ENCODE data around the gene SMYD4.
"Not testable (repeated sequence)": the region's sequence is repeated elsewhere in the genome, so short reads cannot be mapped to it uniquely, and the experiment has no call there.

The SMYD4 gene

GRCh38 chr17:1753767-1754429 lies 75.8 kb downstream of the SMYD4 start:
- no peak for DNase-seq

DNA sequence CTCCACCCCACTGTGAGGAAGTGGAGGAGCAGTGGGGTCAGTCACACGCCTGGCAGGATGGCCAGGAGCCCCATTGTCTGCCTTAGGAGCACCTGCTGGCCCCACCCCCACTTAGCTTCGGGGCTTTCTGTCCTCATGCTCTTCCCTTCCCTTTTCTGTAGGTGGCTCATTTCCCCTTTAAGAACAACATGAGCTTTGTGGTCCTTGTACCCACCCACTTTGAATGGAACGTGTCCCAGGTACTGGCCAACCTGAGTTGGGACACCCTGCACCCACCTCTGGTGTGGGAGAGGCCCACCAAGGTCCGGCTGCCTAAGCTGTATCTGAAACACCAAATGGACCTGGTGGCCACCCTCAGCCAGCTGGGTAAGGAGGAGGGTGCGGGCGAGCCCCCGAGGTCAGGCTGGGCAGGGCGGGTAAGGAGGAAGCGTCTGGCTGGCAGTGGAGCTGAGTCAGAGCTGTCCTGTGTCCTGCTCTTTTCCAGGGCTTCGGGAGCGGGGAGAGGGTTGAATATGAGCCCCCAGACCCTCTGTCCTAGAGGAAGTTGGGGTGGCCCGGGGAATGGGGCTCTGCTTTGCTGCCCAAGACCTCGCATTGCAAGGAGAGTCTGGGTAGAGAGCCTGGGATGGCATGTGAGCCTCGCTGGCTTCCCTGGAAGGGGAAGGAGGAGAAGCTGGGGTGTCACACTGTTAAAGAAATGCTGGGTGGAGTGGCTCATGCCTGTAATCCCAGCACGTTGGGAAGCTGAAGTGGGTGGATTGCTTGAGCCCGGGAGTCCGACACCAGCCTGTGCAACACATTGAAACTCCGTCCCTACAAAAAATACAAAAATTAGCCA lies 77.1 kb downstream of the SMYD4 start:
- peak; percentile 31 for DNase-seq

- no peak for DNase-seq
Measured at GRCh38 chr17:1750628-1751027, 79.1 kb downstream of the SMYD4 start.

DNA sequence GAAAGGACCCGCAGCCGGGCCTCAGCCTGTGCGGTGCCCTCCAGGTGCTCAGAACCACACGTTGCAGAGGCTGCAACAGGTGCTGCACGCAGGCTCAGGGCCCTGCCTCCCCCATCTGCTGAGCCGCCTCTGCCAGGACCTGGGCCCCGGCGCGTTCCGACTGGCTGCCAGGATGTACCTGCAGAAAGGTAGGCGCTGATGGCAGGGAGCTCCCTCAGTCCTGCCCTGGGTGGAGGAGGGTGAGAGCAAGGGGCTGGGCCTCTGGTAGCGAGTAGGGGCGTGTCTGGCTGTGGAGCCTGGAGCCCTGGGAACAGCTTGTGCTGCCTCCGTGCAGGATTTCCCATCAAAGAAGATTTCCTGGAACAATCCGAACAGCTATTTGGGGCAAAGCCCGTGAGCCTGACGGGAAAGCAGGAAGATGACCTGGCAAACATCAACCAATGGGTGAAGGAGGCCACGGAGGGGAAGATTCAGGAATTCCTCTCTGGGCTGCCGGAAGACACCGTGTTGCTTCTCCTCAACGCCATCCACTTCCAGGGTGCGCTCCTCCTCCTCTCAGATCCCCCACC lies 82.6 kb downstream of the SMYD4 start:
- DNase-seq = no peak

DNA sequence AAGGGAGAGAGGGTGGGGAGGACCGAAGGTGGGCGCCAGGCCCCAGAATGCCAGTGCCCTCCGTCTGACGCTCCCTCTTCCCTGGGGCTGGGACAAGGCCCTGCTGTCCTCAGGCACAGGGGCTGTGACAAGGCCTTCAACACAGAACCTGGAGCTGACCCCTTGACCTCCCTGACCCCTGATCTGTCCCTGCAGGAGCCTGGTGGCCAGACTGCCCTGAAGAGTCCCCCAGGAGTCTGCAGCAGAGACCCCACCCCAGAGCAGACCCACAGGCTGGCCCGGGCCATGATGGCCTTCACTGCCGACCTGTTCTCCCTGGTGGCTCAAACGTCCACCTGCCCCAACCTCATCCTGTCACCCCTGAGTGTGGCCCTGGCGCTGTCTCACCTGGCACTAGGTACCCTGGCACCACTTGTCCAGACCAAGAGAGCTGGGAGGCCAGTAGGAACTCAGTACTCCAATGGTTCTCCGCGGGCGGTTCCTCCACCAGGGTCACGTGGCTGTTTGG lies 84.1 kb downstream of the SMYD4 start:
- no peak for DNase-seq

DNA sequence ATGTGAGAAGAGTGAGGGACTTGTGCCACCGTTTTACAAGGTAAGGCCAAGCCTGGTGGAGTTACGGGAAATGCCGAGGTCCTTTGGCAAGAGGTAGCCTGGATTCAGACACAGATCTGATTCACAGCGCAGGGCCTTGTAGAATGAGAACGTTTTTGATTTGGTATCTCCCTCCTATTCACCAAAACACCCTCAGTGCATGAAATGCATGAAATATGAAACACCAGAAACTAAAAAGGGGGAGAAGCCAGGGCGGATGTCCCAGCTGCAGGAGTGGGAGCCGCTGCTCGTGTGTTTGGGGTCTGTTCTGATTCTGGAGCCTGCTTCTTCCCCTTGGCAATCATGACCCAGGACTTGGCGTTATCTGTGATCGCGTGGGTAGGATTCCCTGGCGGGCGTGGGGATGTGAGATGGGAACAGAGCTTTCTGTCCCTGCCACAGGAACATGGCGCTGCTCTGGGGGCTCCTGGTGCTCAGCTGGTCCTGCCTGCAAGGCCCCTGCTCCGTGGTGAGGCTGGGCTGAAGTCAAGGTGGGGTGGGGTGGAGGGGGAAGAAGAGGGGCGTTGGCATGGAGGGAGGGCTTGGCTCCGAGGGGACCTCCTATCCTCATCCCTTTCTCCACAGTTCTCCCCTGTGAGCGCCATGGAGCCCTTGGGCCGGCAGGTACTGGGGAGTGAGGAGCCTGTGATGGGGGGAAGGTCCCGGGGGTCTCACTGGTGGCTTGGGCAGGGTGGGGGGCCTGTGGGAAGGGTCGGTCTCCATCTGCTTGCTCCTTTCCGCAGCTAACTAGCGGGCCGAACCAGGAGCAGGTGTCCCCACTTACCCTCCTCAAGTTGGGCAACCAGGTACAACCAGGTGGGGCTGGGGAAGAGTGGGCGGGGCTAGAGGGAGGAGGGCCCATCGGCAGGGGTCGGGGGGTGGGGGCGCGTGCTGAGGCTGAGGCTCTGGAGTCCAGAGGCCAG lies 84.9 kb downstream of the SMYD4 start:
- no peak for DNase-seq

- no peak for DNase-seq
Measured at GRCh38 chr17:1743088-1743439, 86.6 kb downstream of the SMYD4 start.

DNA sequence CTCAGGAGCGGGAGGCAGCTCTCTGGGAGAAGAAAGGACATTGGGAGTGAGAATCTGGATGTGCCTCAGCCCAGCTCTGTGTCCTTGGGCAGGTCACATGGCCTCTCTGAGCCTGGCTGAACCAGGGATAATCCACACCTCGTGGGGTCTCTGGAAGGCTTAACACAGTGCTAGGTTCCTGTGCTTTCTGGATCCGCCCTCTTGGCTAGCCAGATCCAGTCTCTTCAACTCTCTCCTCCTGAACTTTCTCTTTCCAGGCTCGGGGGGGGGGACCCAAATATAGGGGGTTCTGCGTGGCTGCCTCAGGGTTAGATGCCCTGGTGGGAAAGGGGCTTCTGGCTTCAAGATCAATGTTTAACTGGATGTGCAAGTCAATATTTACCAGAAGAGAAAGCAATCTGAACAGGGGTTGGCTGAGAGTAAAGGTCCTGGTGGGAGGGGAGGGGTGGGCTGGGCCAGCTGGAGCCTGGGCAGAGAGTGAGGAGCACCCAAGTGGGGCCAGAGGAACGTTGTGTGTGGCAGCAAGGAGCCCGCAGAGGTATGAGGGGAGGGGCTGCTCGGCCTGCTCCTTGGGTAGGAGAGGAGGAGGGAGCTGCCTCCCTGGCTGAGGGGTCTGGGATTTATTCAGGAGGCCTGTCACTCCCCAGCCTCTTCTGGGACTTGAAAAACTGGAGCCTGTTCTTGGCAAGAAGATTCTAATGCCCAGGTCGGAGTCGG lies 87.2 kb downstream of the SMYD4 start, which contains the start of gene SERPINF2:
Gene SERPINF2 (plus strand): TSS at position 501 of the 717 bp plus-strand sequence. CDS start 2,125 bp downstream, outside the sequence.
- no peak for DNase-seq

DNA sequence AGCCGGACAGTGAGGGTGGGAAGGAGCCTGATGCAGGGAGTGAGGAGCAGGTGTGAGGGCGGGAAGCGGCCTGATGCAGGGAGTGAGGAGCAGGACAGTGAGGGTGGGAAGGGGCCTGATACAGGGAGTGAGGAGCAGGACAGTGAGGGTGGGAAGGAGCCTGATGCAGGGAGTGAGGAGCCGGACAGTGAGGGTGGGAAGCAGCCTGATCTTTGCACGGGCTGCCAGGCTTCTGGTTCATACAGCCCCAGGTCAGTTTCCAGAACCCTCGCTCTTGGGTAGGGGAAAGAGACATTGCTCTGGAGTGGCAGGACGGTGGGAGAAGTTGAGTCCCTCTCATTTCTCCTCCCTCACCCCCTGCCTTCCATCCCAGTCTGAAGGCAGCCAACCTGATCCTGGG lies 87.8 kb downstream of the SMYD4 start:
- DNase-seq = not testable (repeated sequence)

DNA sequence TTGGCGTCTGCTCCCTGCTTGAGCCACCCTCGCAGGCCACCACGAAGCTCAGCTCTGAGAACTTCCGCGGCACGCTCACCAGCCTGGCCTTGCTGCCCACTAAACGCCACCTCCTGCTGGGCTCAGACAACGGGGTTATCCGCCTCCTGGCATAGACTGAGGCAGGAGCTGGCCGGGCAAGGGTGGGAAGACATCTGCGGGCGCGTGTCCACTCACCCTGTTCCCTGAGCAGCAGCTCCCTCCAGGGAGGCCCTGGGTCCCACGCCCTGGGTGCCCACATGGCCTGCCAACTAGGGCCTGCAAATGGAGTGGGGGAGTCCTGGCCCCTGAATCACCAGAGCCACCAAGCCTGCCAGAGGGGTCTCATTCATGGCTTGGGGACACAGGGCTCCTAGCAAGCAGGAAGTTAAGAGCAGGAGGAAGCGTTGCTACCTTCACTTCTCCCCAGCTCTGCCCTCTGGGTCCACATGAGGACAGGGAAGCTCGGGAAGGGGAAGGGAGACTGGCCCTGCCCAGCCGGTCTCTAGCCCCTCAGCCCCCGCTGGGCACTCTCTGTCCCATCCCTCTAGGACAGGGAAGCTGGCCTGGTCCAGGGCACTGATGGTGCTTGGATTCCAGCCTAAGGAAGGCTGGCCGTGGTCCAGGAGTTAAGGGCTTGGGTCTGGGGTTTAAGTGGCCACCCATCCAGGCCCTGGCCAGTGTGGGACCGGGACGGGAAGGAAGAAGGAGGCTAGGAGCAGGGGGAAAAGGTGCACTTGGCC lies 92.0 kb downstream of the SMYD4 start:
- no peak for DNase-seq

- peak; percentile 68 for DNase-seq
Measured at GRCh38 chr17:1736348-1737281, 93.1 kb downstream of the SMYD4 start.

GRCh38 chr17:1735834-1736347 lies 93.8 kb downstream of the SMYD4 start:
- no peak for DNase-seq

- no peak for DNase-seq
Measured at GRCh38 chr17:1735418-1735817, 94.3 kb downstream of the SMYD4 start.

GRCh38 chr17:1733759-1734158 lies 95.9 kb downstream of the SMYD4 start:
- DNase-seq = no peak

DNA sequence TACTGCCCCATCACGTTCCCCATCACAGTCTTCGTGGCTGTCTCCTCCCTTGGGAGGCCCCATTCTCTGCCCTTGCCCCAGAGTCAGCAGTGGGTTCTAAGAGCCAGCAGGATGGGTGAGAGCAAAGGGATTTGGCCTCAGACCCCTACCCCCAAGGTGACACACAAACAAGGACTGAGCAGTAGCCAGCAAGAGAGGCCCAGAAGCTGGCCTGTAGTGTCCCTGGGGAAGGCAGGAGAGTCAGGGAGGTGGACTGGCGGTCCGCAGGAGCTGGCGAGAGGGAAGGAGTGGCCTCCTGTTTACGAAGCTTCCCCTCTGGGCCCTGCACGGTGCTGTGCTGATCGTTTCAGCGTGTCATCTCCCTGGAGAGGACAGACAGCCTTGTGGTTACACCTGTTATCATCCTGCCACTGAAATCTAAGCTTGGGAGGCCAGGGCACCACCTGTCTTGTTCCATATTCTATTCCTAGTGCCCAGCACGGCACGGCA lies 96.8 kb downstream of the SMYD4 start:
- no peak for DNase-seq

DNA sequence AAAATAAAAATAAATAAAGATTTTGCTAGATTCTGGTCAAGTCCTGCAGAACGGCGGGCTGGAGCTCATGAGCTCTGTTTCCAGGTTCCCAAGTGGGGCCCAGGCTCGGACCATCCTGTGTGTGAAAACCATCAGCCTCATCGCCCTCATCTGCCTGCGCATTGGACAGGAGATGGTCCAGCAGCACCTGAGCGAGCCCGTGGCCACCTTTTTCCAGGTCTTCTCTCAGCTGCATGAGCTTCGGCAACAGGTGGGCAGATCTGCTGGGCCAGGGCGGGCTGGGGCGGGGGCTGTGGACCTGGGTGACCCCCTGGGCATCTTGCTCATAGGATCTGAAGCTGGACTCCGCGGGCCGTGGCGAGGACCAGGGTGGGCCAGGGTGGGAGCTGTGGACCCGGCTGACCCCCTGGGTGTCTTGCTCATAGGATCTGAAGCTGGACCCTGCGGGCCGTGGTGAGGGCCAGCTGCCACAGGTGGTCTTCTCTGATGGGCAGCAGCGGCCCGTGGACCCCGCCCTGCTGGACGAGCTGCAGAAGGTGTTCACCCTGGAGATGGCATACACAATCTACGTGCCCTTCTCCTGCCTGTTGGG lies 97.4 kb downstream of the SMYD4 start:
- DNase-seq = no peak

- DNase-seq = no peak
Measured at GRCh38 chr17:1731194-1731506, 98.6 kb downstream of the SMYD4 start.

- peak; percentile 91 for DNase-seq
Measured at GRCh38 chr17:1730326-1731193, 99.1 kb downstream of the SMYD4 start.
